Esophagus squamous epithelium (tissue), 4 donors: ENCODE measurements around the gene TMEM258.

Source experiments
- CTCF ChIP-seq, 6 experiments: fragments of 450-650 bp in 4 of 6; fragments of 200-600 bp in 2 of 6; sonication (generic) in 2 of 6; IDR thresholded peaks; one replicate each; pipeline ENCODE4 v1.5.1; 2016 to 2019; ENCODE audit warnings: antibody characterized with exemption in 6 of 6, mild to moderate bottlenecking in 4 of 6, moderate library complexity in 4 of 6
- POLR2A ChIP-seq, 4 donors: fragments of 450-650 bp; IDR thresholded peaks; one replicate each; pipeline ENCODE4 v1.6.1; 2017; ENCODE audit warnings: antibody characterized with exemption in 4 of 4, mild to moderate bottlenecking in 4 of 4, moderate library complexity in 3 of 4

- TF ChIP-seq CTCF (IDR thresholded peaks at IDR 0.05) (no peak), POLR2A (IDR thresholded peaks at IDR 0.05) (no peak)
These were observed 857 bp upstream of the TMEM258 start for GRCh38 chr11:61793083-61793828.
